NB4 (cell line): Measurements from ENCODE around the gene UBXN1.
A peak's percentile ranks its signal among the peaks of the same experiment; 100 is the strongest.

ENCODE experiments used
- DNase-seq: peaks from one replicate; pipeline ENCODE4 v3.0.0; 2010; ENCODE audit warnings: low read depth
- H3K4me3 ChIP-seq: one replicate; pipeline ENCODE4 v1.5.1; 2011; ENCODE audit warnings: mild to moderate bottlenecking, low read depth, low read length, moderate library complexity
- MAX ChIP-seq: IDR thresholded peaks from 2 replicates; pipeline ENCODE4 v1.6.1; 2011; ENCODE audit warnings: low read depth, low read length
- MYC ChIP-seq: IDR thresholded peaks from 2 replicates; pipeline ENCODE4 v1.6.1; 2011; ENCODE audit warnings: low read depth, low read length
- POLR2A ChIP-seq: IDR thresholded peaks from 2 replicates; pipeline ENCODE4 v1.6.1; 2011; ENCODE audit warnings: mild to moderate bottlenecking; ENCODE audit not compliant: insufficient read length; ENCODE audit errors: extremely low read depth
- TF ChIP-seq, protein P1 (sequence below): IDR thresholded peaks from one replicate; pipeline ENCODE4 v1.5.1; 2012; ENCODE audit warnings: low read depth, low read length

UBXN1 gene

GRCh38 chr11:62715150-62716130 lies 36.6 kb upstream of the UBXN1 start:
- no peak overlapping the region for H3K4me3 ChIP-seq
- TF ChIP-seq, protein P1, sequence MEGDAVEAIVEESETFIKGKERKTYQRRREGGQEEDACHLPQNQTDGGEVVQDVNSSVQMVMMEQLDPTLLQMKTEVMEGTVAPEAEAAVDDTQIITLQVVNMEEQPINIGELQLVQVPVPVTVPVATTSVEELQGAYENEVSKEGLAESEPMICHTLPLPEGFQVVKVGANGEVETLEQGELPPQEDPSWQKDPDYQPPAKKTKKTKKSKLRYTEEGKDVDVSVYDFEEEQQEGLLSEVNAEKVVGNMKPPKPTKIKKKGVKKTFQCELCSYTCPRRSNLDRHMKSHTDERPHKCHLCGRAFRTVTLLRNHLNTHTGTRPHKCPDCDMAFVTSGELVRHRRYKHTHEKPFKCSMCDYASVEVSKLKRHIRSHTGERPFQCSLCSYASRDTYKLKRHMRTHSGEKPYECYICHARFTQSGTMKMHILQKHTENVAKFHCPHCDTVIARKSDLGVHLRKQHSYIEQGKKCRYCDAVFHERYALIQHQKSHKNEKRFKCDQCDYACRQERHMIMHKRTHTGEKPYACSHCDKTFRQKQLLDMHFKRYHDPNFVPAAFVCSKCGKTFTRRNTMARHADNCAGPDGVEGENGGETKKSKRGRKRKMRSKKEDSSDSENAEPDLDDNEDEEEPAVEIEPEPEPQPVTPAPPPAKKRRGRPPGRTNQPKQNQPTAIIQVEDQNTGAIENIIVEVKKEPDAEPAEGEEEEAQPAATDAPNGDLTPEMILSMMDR = no peak
- no peak for TF ChIP-seq MAX
- DNase-seq = no peak

- H3K4me3 ChIP-seq = no peak overlapping the region
- TF ChIP-seq MAX (no peak), MYC (no peak), POLR2A (no peak)
- TF ChIP-seq, protein P1 = no peak
- DNase-seq = no peak
Measured at GRCh38 chr11:62713343-62713742, 34.5 kb upstream of the UBXN1 start.

- DNase-seq = no peak
- TF ChIP-seq POLR2A (no peak), MAX (no peak), MYC (no peak)
- TF ChIP-seq, protein P1 = no peak
- H3K4me3 ChIP-seq = no peak overlapping the region
Measured at GRCh38 chr11:62712861-62713260, 34.0 kb upstream of the UBXN1 start.

- TF ChIP-seq, protein P1 = no peak
- TF ChIP-seq MYC (no peak), MAX (no peak), POLR2A (no peak)
- no peak overlapping the region for H3K4me3 ChIP-seq
- DNase-seq = no peak
Measured at GRCh38 chr11:62712276-62712812, 33.5 kb upstream of the UBXN1 start.

DNA sequence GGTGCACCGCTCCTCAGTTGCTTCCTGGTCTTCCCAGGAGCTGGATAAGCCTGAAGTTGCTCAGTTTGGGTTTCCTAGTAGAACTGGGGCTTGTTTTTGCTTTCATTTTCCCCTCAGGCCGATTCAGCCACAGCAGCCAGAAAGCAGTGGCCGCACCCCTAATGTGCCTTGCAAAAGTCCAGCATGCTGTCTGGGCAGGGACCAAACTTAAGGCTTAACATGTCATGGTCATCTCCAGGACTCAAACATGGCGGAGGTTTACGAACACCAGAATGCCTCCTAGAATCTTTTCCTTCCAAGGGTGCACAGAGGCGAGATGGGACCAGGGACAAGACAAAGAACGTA lies 31.1 kb upstream of the UBXN1 start:
- no peak overlapping the region for H3K4me3 ChIP-seq
- peak; percentile 27 for DNase-seq
- TF ChIP-seq POLR2A (no peak), MAX (no peak), MYC (no peak)
- TF ChIP-seq, protein P1 = no peak
